D721Med (cell line): ENCODE results near the gene CDC42BPB.

Experiments used
- DNase-seq: peaks from one replicate; pipeline ENCODE4 v3.0.0; 2011; ENCODE audit warnings: low spot score; ENCODE audit not compliant: insufficient read length
- FAIRE-seq: peaks from 2 replicates; lab custom pipeline; 2011; peaks lifted over from hg19 to GRCh38; lab: Jason Lieb, UNC
- CTCF ChIP-seq: IDR thresholded peaks from 2 replicates; pipeline ENCODE4 v1.5.1; 2012; ENCODE audit warnings: mild to moderate bottlenecking, control low read depth; ENCODE audit not compliant: insufficient read depth; ENCODE audit errors: missing control alignments

CDC42BPB gene

DNA sequence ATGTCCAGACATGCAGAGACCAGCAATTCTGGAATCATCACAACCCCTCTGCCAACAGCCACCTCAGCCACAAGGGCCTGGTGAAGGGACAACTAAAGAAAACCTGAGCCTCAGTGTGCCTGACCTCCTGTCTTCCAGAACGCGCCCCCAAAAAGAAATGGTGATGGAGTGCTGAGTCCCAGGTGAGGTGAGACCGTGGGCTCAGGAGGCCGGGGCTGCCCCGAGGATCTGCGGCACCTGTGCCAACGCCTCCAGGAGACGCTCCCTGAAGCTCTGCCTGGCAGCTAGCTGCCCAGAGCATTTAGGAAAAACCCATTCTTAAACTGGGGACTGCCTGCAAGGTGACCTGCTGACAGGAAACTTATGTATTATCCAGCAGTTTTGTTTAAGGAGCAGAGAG is 51.2 kb downstream of the CDC42BPB start:
- no peak for FAIRE-seq
- no peak for TF ChIP-seq CTCF
- DNase-seq: no peak

GRCh38 chr14:103003850-103004249 is 53.5 kb downstream of the CDC42BPB start:
- no peak for TF ChIP-seq CTCF
- DNase-seq: no peak
- no peak for FAIRE-seq

GRCh38 chr14:103003351-103003615 is 54.1 kb downstream of the CDC42BPB start:
- FAIRE-seq: no peak
- no peak for TF ChIP-seq CTCF
- DNase-seq: no peak

DNA sequence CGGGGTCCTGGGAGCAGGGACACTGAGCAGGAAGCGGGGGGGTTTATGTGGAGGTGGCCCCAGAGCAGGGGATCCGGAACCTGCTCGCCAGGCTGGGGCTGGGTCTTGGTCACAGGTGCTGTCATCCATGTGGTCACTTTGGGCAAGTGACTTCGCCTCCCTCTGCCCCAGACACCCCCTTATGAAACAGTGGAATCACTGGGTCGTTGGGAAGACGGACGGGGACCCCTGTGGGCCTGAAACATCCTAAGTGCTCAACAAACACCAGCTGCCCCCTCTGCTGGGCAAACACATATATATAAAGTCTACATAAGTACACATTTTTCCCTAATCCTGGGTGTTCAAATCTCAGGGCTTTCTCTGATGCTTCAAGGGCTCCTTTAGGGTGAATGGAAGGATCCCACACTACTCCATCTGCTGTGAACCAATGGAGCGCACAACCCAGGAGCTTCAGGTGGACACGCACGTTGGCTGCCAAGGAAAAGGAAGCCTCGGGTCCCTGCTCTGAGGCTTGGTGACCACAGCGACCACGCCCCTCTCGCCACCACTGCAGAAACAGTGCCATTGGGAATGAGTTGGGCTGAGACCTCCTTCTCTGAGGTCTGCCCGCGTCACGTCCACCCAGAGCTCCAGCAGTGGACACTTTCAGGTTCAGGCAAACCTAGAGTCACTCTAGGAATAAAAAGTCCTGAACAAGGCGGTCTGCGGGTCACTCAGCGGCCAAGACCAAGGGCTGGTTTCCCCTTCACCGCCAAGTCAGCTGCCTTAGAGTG is 54.6 kb downstream of the CDC42BPB start:
- TF ChIP-seq CTCF: no peak
- FAIRE-seq (no peak), DNase-seq (no peak)

- no peak for FAIRE-seq
- no peak for TF ChIP-seq CTCF
- no peak for DNase-seq
Measured at GRCh38 chr14:103001651-103002396, 55.5 kb downstream of the CDC42BPB start.

DNA sequence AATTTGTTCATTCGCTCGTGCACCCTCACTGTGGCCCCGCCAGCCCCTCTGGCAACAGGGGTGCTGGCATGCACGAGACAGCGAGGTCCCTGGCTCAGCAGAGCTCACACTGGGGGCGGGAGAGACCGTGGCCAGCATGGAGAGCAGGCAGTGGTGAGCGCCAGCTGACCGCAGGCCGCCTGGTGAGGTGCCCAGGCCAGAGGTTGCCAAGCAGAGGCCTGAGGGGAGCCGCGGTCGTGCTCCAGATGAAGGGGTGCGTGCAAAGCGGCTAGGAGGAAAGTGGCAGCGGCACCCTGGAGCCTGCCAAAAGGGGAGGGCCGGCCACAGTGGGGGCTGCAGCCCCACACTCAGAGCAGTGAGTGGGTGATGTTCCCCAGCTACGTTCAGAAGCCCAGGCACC is 56.1 kb downstream of the CDC42BPB start:
- FAIRE-seq (no peak), DNase-seq (no peak)
- no peak for TF ChIP-seq CTCF
